Gastrocnemius medialis (tissue), 4 donors: Measurements from ENCODE around the gene SIGLEC9.

ENCODE experiments used
- CTCF ChIP-seq, 5 experiments: fragments of 450-650 bp in 3 of 5; fragments of 200-600 bp in 2 of 5; sonication (generic) in 2 of 5; IDR thresholded peaks in 4 of 5; conservative IDR thresholded peaks in 1 of 5; 1 replicate in 4 of 5; 2 replicates in 1 of 5; pipeline ENCODE4 v1.5.1; 2016 to 2019; ENCODE audit warnings: antibody characterized with exemption in 5 of 5, mild to moderate bottlenecking in 3 of 5, moderate library complexity in 3 of 5
- POLR2A ChIP-seq, 2 donors: fragments of 450-650 bp; IDR thresholded peaks; one replicate each; pipeline ENCODE4 v1.6.1; 2017; ENCODE audit warnings: antibody characterized with exemption in 2 of 2, mild to moderate bottlenecking in 2 of 2, moderate library complexity in 2 of 2

DNA sequence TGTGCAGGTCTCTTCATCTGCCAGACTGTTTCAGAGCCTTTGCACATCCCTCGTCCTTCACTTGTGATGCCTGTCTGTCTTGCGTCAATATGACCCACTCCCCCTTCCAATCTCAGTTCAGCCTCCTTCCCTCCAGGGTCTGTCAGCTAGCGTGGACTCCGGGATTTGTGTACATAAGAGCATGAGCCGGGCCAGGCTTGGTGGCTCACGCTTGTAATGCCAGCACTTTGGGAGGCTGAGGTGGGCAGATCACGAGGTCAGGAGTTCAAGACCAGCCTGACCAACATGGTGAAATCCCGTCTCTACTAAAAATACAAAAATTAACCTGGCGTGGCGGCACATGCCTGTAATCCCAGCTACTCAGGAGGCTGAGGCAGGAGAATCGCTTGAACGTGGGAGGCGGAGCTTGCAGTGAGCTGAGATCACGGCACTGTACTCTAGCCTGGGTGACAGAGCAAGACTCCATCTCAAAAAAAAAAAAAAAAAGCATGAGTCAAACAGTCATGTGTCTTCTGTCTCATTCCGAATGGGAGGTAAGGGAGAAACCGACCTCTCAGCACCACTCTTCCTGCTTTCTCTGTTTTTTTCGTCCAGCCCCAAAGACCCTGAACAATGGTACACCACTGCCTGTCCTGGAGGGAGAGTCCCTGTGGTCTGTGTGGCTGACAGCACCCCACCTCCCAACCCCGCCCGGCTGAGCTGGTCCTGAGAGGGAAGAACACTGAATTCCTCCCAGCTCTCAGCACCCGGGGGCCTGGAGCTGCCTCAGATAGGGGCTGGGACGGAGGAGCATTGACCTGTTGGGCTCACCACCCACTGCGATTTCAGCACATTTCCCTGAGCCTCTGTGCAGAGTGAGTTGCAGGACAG, 2.4 kb upstream of the SIGLEC9 start:
- TF ChIP-seq CTCF (IDR thresholded peaks at IDR 0.05 in 4 of 5, conservative IDR thresholded peaks at IDR 0.05 in 1 of 5) (no peak), POLR2A (IDR thresholded peaks at IDR 0.05) (no peak)
